H1 (cell line): ENCODE measurements around the gene ORC3. TPM values are rescaled to one million over a fixed set of nuclear protein-coding genes. Genes with fewer than 3 reads are reported as not detected.

Experiments used
- CTCF ChIA-PET: fragments of 300-600 bp; sonication (Branson Sonifier 250); formaldehyde crosslinking; loops from one replicate; lab custom pipeline; 2021; ENCODE audit not compliant: partially characterized antibody; lab: Charles Lee
- POLR2A ChIA-PET: fragments of 300-600 bp; sonication (Branson Sonifier 250); formaldehyde crosslinking; loops from one replicate; lab custom pipeline; 2021; ENCODE audit warnings: inconsistent platforms; ENCODE audit not compliant: partially characterized antibody; lab: Charles Lee
- DNase-seq, 2 experiments: peaks; one replicate each; pipeline versions ENCODE4 v3.0.0 to v3.0.0-alpha.2; 2010 to 2022; ENCODE audit warnings: low spot score in 2 of 2, low read depth in 1 of 2, mixed read lengths in 1 of 2
- FAIRE-seq: peaks from 2 replicates; lab custom pipeline; 2011; peaks lifted over from hg19 to GRCh38; lab: Jason Lieb, UNC
- H2AFZ ChIP-seq: 2 replicates; pipeline ENCODE4 v1.8.1; 2012; ENCODE audit warnings: low read length, inconsistent platforms
- H2AK5ac ChIP-seq: 2 replicates; pipeline ENCODE4 v1.6.1; 2013; ENCODE audit warnings: low read depth, low read length
- H2BK120ac ChIP-seq: replicated peaks from 2 replicates; pipeline ENCODE3; 2013; ENCODE audit warnings: low read depth, low read length, inconsistent platforms
- H2BK12ac ChIP-seq: 2 replicates; pipeline ENCODE4 v1.6.1; 2013; ENCODE audit warnings: low read depth, low read length
- H2BK15ac ChIP-seq: 2 replicates; pipeline ENCODE4 v1.6.1; 2013; ENCODE audit warnings: low read length
- H2BK20ac ChIP-seq: 2 replicates; pipeline ENCODE4 v1.6.1; 2013; ENCODE audit warnings: low read length
- H2BK5ac ChIP-seq: 2 replicates; pipeline ENCODE4 v1.6.1; 2013; ENCODE audit warnings: low read depth, low read length
- H3K14ac ChIP-seq: 2 replicates; pipeline ENCODE4 v1.6.1; 2013; ENCODE audit warnings: inconsistent platforms; ENCODE audit not compliant: insufficient read length
- H3K18ac ChIP-seq: 2 replicates; pipeline ENCODE4 v1.6.1; 2013; ENCODE audit warnings: low read length; ENCODE audit errors: extremely low read depth
- H3K23ac ChIP-seq: 2 replicates; pipeline ENCODE4 v1.6.1; 2013; ENCODE audit warnings: inconsistent platforms; ENCODE audit not compliant: insufficient read length
- H3K23me2 ChIP-seq: 2 replicates; pipeline ENCODE4 v1.6.1; 2013; ENCODE audit warnings: low read depth, low read length
- H3K27ac ChIP-seq: 2 replicates; pipeline ENCODE4 v1.6.1; 2011; ENCODE audit warnings: low read depth, low read length, inconsistent platforms
- H3K27me3 ChIP-seq, 4 experiments: replicated peaks in 1 of 4; 1 replicate in 1 of 4; 2 replicates in 3 of 4; pipeline versions ENCODE4 v1.6.1 to v1.8.1; 2011 to 2013; ENCODE audit warnings: low read length in 3 of 4, mild to moderate bottlenecking in 3 of 4, inconsistent platforms in 2 of 4, mixed read lengths in 2 of 4, moderate library complexity in 1 of 4; ENCODE audit not compliant: control insufficient read depth in 3 of 4, insufficient read depth in 3 of 4; ENCODE audit errors: extremely low read depth in 1 of 4
- H3K36me3 ChIP-seq, 4 experiments: 2 replicates each; pipeline versions ENCODE4 v1.6.1 to v1.8.1; 2011 to 2013; ENCODE audit warnings: mild to moderate bottlenecking in 4 of 4, low read length in 3 of 4, moderate library complexity in 2 of 4, control low read depth in 1 of 4, inconsistent platforms in 1 of 4; ENCODE audit not compliant: insufficient read depth in 4 of 4, control insufficient read depth in 2 of 4
- H3K4ac ChIP-seq: replicated peaks from 2 replicates; pipeline ENCODE3; 2013; ENCODE audit warnings: low read length, low read depth, mixed read lengths, inconsistent platforms; ENCODE audit not compliant: insufficient read length
- H3K4me1 ChIP-seq, 4 experiments: replicated peaks in 1 of 4; 1 replicate in 1 of 4; 2 replicates in 3 of 4; pipeline versions ENCODE4 v1.6.1 to v1.8.1; 2011 to 2013; ENCODE audit warnings: low read length in 3 of 4, inconsistent platforms in 2 of 4, mixed read lengths in 1 of 4; ENCODE audit not compliant: insufficient read depth in 4 of 4, control insufficient read depth in 3 of 4
- H3K4me2 ChIP-seq, 2 experiments: 2 replicates each; pipeline versions ENCODE4 v1.6.1 to v1.8.1; 2011 to 2013; ENCODE audit warnings: low read depth in 2 of 2, low read length in 2 of 2, control low read depth in 1 of 2, inconsistent platforms in 1 of 2, mild to moderate bottlenecking in 1 of 2; ENCODE audit not compliant: insufficient read depth in 1 of 2
- H3K4me3 ChIP-seq, 4 experiments: fragments of 200-600, 300-600 bp in 1 of 4; sonication (generic), shearing (Covaris generic), sonication (Bioruptor Twin) in 1 of 4; 2 replicates each; pipeline versions ENCODE4 v1.5.1 to v1.8.1; 2011 to 2016; ENCODE audit warnings: low read length in 4 of 4, low read depth in 3 of 4, control low read depth in 2 of 4, inconsistent platforms in 2 of 4, mild to moderate bottlenecking in 2 of 4, mixed read lengths in 1 of 4, moderate library complexity in 1 of 4; ENCODE audit not compliant: insufficient read depth in 2 of 4; ENCODE audit errors: extremely low read depth in 1 of 4
- H3K56ac ChIP-seq: replicated peaks from 2 replicates; pipeline ENCODE3; 2013; ENCODE audit warnings: low read depth, mild to moderate bottlenecking, mixed read lengths, low read length, inconsistent platforms; ENCODE audit not compliant: insufficient read length
- H3K79me1 ChIP-seq: 2 replicates; pipeline ENCODE4 v1.6.1; 2013; ENCODE audit warnings: low read depth, low read length, control low read depth
- H3K79me2 ChIP-seq, 2 experiments: 2 replicates each; pipeline versions ENCODE4 v1.6.1 to v1.8.1; 2012 to 2013; ENCODE audit warnings: low read length in 2 of 2, mild to moderate bottlenecking in 2 of 2, inconsistent platforms in 1 of 2; ENCODE audit not compliant: insufficient read depth in 2 of 2, control insufficient read depth in 1 of 2
- H3K9ac ChIP-seq, 4 experiments: replicated peaks in 1 of 4; 1 replicate in 1 of 4; 2 replicates in 3 of 4; pipeline versions ENCODE4 v1.6.1 to v1.8.1; 2011 to 2013; ENCODE audit warnings: low read depth in 3 of 4, low read length in 3 of 4, control low read depth in 2 of 4, mild to moderate bottlenecking in 2 of 4, moderate library complexity in 2 of 4, inconsistent platforms in 1 of 4; ENCODE audit errors: extremely low read depth in 1 of 4
- H3K9me3 ChIP-seq, 2 experiments: 2 replicates each; pipeline versions ENCODE4 v1.6.1 to v1.8.1; 2012 to 2013; ENCODE audit warnings: mild to moderate bottlenecking in 2 of 2, moderate library complexity in 2 of 2, control low read depth in 1 of 2, inconsistent platforms in 1 of 2, low read depth in 1 of 2, low read length in 1 of 2, mixed read lengths in 1 of 2; ENCODE audit not compliant: insufficient read depth in 2 of 2
- H4K20me1 ChIP-seq, 2 experiments: replicated peaks in 1 of 2; 2 replicates each; pipeline versions ENCODE3 to v1.8.1; 2011 to 2013; ENCODE audit warnings: inconsistent platforms in 2 of 2, low read length in 2 of 2, mild to moderate bottlenecking in 1 of 2; ENCODE audit not compliant: insufficient read depth in 2 of 2, control insufficient read depth in 1 of 2
- H4K5ac ChIP-seq: 2 replicates; pipeline ENCODE4 v1.6.1; 2013; ENCODE audit warnings: low read length, low read depth, mixed read lengths, inconsistent platforms; ENCODE audit not compliant: insufficient read length
- H4K8ac ChIP-seq: 2 replicates; pipeline ENCODE4 v1.8.0; 2013; ENCODE audit warnings: mild to moderate bottlenecking, moderate library complexity, low read length, inconsistent platforms; ENCODE audit not compliant: insufficient read depth; ENCODE audit errors: extremely low read depth
- H4K91ac ChIP-seq: replicated peaks from 2 replicates; pipeline ENCODE3; 2013; ENCODE audit warnings: low read length, mixed read lengths, inconsistent platforms; ENCODE audit not compliant: insufficient read length
- POU5F1 ChIP-seq: IDR thresholded peaks from 2 replicates; pipeline ENCODE4 v1.6.1; 2011; ENCODE audit warnings: low read depth, mild to moderate bottlenecking, low read length, moderate library complexity
- TEAD4 ChIP-seq: IDR thresholded peaks from 2 replicates; pipeline ENCODE4 v1.6.1; 2012; ENCODE audit warnings: low read depth, low read length, inconsistent platforms, mixed read lengths
- polyA plus RNA-seq, 7 experiments: library from polyadenylated mRNA; depleted of rRNA in 3 of 7; stranded (reverse) in 5 of 7; unstranded in 2 of 7; fragments of >200 nt in 5 of 7; fragments of 200-250 nt in 2 of 7; gene quantifications; 1 replicate in 5 of 7; 2 replicates in 1 of 7; 4 replicates in 1 of 7; pipeline versions ENCODE4 v1.2.1 to v1.2.3, GENCODE V29; 2011 to 2013; ENCODE audit warnings: missing spikeins in 2 of 7, mixed read lengths in 2 of 7
- total RNA-seq: library from RNA; stranded (reverse); fragmentation: NEBNext Ultra II Directional; extraction: Animal tissue kit (Norgen Biotek cat#: 25700); gene quantifications from 2 replicates; pipeline ENCODE4 v1.2.1, GENCODE V29; 2021

ORC3 gene
- total and polyA plus RNA-seq, 2 of the 8 experiments (the other 6 are each of a cell fraction or from before 2014, with no cell fraction given): 35.9 to 60.9 TPM

DNA sequence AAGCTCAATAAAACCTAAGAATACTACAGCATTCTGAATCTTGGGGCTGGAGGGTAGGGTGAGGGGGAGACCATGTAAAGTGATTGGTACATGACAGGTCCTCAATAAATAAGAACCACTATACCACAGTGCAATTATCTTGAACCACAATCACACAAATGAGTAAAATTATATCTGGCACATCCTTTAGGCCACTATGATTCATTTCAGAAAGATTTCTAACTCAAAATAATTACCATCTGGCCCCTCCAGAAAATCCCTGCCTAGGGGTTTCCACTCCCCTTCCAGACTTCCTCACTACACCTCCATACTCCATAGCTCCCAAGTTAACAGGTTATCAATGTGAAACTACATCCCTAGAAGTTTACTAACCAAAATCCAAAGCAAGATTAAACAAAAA lies 92.4 kb downstream of the ORC3 start:
- DNase-seq: no peak
- no peak overlapping the region for H3K4ac ChIP-seq
- H4K8ac ChIP-seq: no peak overlapping the region
- H3K27ac ChIP-seq: no peak overlapping the region
- H3K4me1 ChIP-seq: no peaks in the 10 kb centered on the region; a peak in 1 of 7 replicates
- no peak overlapping the region for H2BK15ac ChIP-seq
- no peak overlapping the region for H3K18ac ChIP-seq
- H2AK5ac ChIP-seq: no peak overlapping the region
- no peak overlapping the region for H2BK20ac ChIP-seq
- no peak overlapping the region for H3K14ac ChIP-seq
- H2BK5ac ChIP-seq: no peak overlapping the region
- peaks cover 7 to 9% of the 10 kb centered on the region in 2 experiments for H4K20me1 ChIP-seq
- H3K23me2 ChIP-seq: no peaks in the 10 kb centered on the region
- no peaks in the 10 kb centered on the region for H3K9me3 ChIP-seq
- no peak for FAIRE-seq
- H3K79me1 ChIP-seq: peaks cover 5% of the 10 kb centered on the region
- no peak overlapping the region for H3K9ac ChIP-seq
- no peak overlapping the region for H3K4me3 ChIP-seq
- H3K4me2 ChIP-seq: no peak overlapping the region
- no peak overlapping the region for H3K56ac ChIP-seq
- no peak overlapping the region for H2BK120ac ChIP-seq
- no peak overlapping the region for H3K23ac ChIP-seq
- H3K36me3 ChIP-seq: peaks cover 6 to 23% (median 11%) of the 10 kb centered on the region in 4 experiments; a peak in 6 of 8 replicates
- H2AFZ ChIP-seq: no peak overlapping the region
- H3K79me2 ChIP-seq: peaks cover 12 to 86% of the 10 kb centered on the region in 2 experiments
- CTCF ChIA-PET: interaction anchor here (0.7 to 1.7 kb wide), 2 partner anchors 9 to 26 kb away, joined by 3 read pairs; no protein-coding TSS in a partner anchor
- H3K27me3 ChIP-seq: no peaks in the 10 kb centered on the region
- no peak overlapping the region for H4K5ac ChIP-seq
- POLR2A ChIA-PET: interaction anchor here (1.3 to 2.9 kb wide), 2 partner anchors 14 to 20 kb away, joined by 4 to 11 read pairs; partner anchors contain the start of gene AKIRIN2
- H2BK12ac ChIP-seq: no peak overlapping the region
- H4K91ac ChIP-seq: no peak overlapping the region
- TF ChIP-seq TEAD4: no peak
- no peak for TF ChIP-seq POU5F1
